GM23338 (cell line): ENCODE results near the gene CAMSAP1. TPM values are rescaled to one million over a fixed set of nuclear protein-coding genes. Genes with fewer than 3 reads are reported as not detected.

Experiments used
- ATAC-seq: fragments of 200-7000 bp; cut with Tn5 transposase; 3 replicates; pipeline ENCODE4 v1.9.1; 2020
- DNase-seq: peaks from one replicate; pipeline ENCODE4 v3.0.0-alpha.2; 2015; ENCODE audit warnings: low spot score
- H2AFZ ChIP-seq: fragments of 200-600 bp; sonication (generic); 2 replicates; pipeline ENCODE4 v1.8.0; 2016; ENCODE audit warnings: antibody characterized with exemption, mild to moderate bottlenecking, moderate library complexity
- H3F3A ChIP-seq: fragments of 200-600 bp; sonication (generic); replicated peaks from 2 replicates; pipeline ENCODE4 v1.8.0; 2017; ENCODE audit warnings: antibody characterized with exemption, mixed run types, low read depth
- H3K27ac ChIP-seq: fragments of 200-600 bp; sonication (generic); 2 replicates; pipeline ENCODE4 v1.6.1; 2016; ENCODE audit warnings: low read depth
- H3K27me3 ChIP-seq: fragments of 200-600 bp; sonication (generic); 2 replicates; pipeline ENCODE4 v1.8.0; 2016; ENCODE audit warnings: mild to moderate bottlenecking, mixed run types, moderate library complexity; ENCODE audit not compliant: insufficient read depth
- H3K36me3 ChIP-seq: fragments of 200-600 bp; sonication (generic); 2 replicates; pipeline ENCODE4 v1.8.0; 2016; ENCODE audit warnings: mild to moderate bottlenecking; ENCODE audit not compliant: insufficient read depth
- H3K4me1 ChIP-seq: fragments of 200-600 bp; sonication (generic); 2 replicates; pipeline ENCODE4 v1.8.0; 2016; ENCODE audit warnings: mild to moderate bottlenecking, moderate library complexity; ENCODE audit not compliant: insufficient read depth
- H3K4me2 ChIP-seq: fragments of 200-600 bp; sonication (generic); 2 replicates; pipeline ENCODE4 v1.7.1; 2017; ENCODE audit warnings: mixed run types
- H3K4me3 ChIP-seq: fragments of 200-600 bp; sonication (generic); 2 replicates; pipeline ENCODE4 v1.6.1; 2016; ENCODE audit warnings: mixed run types
- H3K79me2 ChIP-seq: fragments of 200-600 bp; sonication (generic); replicated peaks from 2 replicates; pipeline ENCODE4 v1.8.0; 2017; ENCODE audit warnings: mild to moderate bottlenecking; ENCODE audit not compliant: insufficient read depth
- H3K9me2 ChIP-seq: fragments of 200-600 bp; sonication (generic); 2 replicates; pipeline ENCODE4 v1.8.0; 2017; ENCODE audit not compliant: insufficient read depth
- H4K20me1 ChIP-seq: fragments of 200-600 bp; sonication (generic); replicated peaks from 2 replicates; pipeline ENCODE4 v1.8.0; 2017; ENCODE audit warnings: mild to moderate bottlenecking; ENCODE audit not compliant: insufficient read depth
- H3K27ac Mint-ChIP-seq: 2 replicates; pipeline ENCODE4 v1.8.0; 2020; ENCODE audit warnings: inconsistent platforms, mild to moderate bottlenecking, moderate library complexity, mixed read lengths
- H3K27me3 Mint-ChIP-seq: 3 replicates; pipeline ENCODE4 v1.8.0; 2022; ENCODE audit warnings: low read depth, mild to moderate bottlenecking, moderate library complexity, mixed read lengths, inconsistent platforms; ENCODE audit not compliant: insufficient read depth, poor library complexity
- H3K36me3 Mint-ChIP-seq: 3 replicates; pipeline ENCODE4 v1.8.0; 2021; ENCODE audit warnings: low read depth, mild to moderate bottlenecking, inconsistent platforms, moderate library complexity, mixed read lengths
- H3K4me1 Mint-ChIP-seq: 3 replicates; pipeline ENCODE4 v1.8.0; 2020; ENCODE audit warnings: mild to moderate bottlenecking, inconsistent platforms, mixed read lengths
- H3K4me3 Mint-ChIP-seq: 3 replicates; pipeline ENCODE4 v1.8.0; 2021; ENCODE audit warnings: moderate library complexity, mild to moderate bottlenecking, inconsistent platforms, mixed read lengths
- H3K9me3 Mint-ChIP-seq: 3 replicates; pipeline ENCODE4 v1.8.0; 2020; ENCODE audit warnings: moderate library complexity, mild to moderate bottlenecking, inconsistent platforms, mixed read lengths
- CREB1 ChIP-seq: fragments of 250-450 bp; sonication (Bioruptor Pico); IDR thresholded peaks from 2 replicates; pipeline ENCODE4 v1.5.0; 2020; ENCODE audit warnings: low read depth, mild to moderate bottlenecking, moderate library complexity
- EZH2 ChIP-seq: fragments of 200-600 bp; sonication (generic); IDR thresholded peaks from one replicate; pipeline ENCODE4 v1.8.0; 2017; ENCODE audit warnings: antibody characterized with exemption, mild to moderate bottlenecking, low read depth; ENCODE audit not compliant: unreplicated experiment
- EZH2phosphoT487 ChIP-seq: fragments of 200-600 bp; sonication (generic); IDR thresholded peaks from one replicate; pipeline ENCODE4 v1.8.1; 2018; ENCODE audit warnings: antibody characterized with exemption; ENCODE audit not compliant: unreplicated experiment
- JUNB ChIP-seq: IDR thresholded peaks from one replicate; pipeline ENCODE4 v1.6.1; 2016; ENCODE audit warnings: antibody characterized with exemption; ENCODE audit not compliant: unreplicated experiment
- NANOG ChIP-seq: IDR thresholded peaks from 2 replicates; pipeline ENCODE4 v1.6.1; 2016; ENCODE audit warnings: antibody characterized with exemption, borderline replicate concordance
- POLR2AphosphoS5 ChIP-seq: IDR thresholded peaks from 2 replicates; pipeline ENCODE4 v1.6.1; 2016; ENCODE audit warnings: antibody characterized with exemption, low read depth
- STAT1 ChIP-seq: IDR thresholded peaks from one replicate; pipeline ENCODE4 v1.6.1; 2016; ENCODE audit warnings: antibody characterized with exemption; ENCODE audit not compliant: unreplicated experiment
- ZNF114 ChIP-seq: fragments of 250-450 bp; sonication (Bioruptor Pico); IDR thresholded peaks from 2 replicates; pipeline ENCODE4 v1.5.0; 2020; ENCODE audit warnings: mild to moderate bottlenecking, moderate library complexity
- ZNF331 ChIP-seq: fragments of 250-450 bp; sonication (Bioruptor Pico); IDR thresholded peaks from 2 replicates; pipeline ENCODE4 v1.5.0; 2020; ENCODE audit warnings: low read depth, mild to moderate bottlenecking, moderate library complexity
- polyA plus RNA-seq: library from polyadenylated mRNA; unstranded; fragments of >200 nt; fragmentation: Nextera tagmentation; extraction: Ambion mirVana; gene quantifications from 2 replicates; pipeline ENCODE4 v1.2.1, GENCODE V29; 2016
- total RNA-seq: library from RNA; depleted of rRNA; stranded (reverse); fragments of >200 nt; shearing (Covaris generic); gene quantifications from 2 replicates; pipeline ENCODE4 v1.2.3, GENCODE V29; 2014
- TF ChIP-seq, protein P1 (sequence below): IDR thresholded peaks from one replicate; pipeline ENCODE4 v1.6.1; 2018; ENCODE audit warnings: antibody characterized with exemption; ENCODE audit not compliant: unreplicated experiment
- TF ChIP-seq, protein P2 (sequence below), 2 experiments: fragments of 200-600 bp in 1 of 2; sonication (generic) in 1 of 2; conservative IDR thresholded peaks; 2 replicates each; pipeline versions ENCODE4 v1.5.1 to v1.6.1; 2016 to 2017; ENCODE audit warnings: antibody characterized with exemption in 2 of 2, low read depth in 2 of 2, mild to moderate bottlenecking in 2 of 2, moderate library complexity in 1 of 2
- TF ChIP-seq, protein P3 (sequence below): IDR thresholded peaks from 2 replicates; pipeline ENCODE4 v1.6.1; 2016; ENCODE audit warnings: antibody characterized with exemption
- TF ChIP-seq, protein P4 (sequence below): fragments of 250-450 bp; sonication (Bioruptor Pico); IDR thresholded peaks from 2 replicates; pipeline ENCODE4 v1.5.0; 2020; ENCODE audit warnings: mild to moderate bottlenecking, moderate library complexity

Gene CAMSAP1
- total and polyA plus RNA-seq, 2 experiments from 2014 or later: 6.9 to 75.4 TPM

DNA sequence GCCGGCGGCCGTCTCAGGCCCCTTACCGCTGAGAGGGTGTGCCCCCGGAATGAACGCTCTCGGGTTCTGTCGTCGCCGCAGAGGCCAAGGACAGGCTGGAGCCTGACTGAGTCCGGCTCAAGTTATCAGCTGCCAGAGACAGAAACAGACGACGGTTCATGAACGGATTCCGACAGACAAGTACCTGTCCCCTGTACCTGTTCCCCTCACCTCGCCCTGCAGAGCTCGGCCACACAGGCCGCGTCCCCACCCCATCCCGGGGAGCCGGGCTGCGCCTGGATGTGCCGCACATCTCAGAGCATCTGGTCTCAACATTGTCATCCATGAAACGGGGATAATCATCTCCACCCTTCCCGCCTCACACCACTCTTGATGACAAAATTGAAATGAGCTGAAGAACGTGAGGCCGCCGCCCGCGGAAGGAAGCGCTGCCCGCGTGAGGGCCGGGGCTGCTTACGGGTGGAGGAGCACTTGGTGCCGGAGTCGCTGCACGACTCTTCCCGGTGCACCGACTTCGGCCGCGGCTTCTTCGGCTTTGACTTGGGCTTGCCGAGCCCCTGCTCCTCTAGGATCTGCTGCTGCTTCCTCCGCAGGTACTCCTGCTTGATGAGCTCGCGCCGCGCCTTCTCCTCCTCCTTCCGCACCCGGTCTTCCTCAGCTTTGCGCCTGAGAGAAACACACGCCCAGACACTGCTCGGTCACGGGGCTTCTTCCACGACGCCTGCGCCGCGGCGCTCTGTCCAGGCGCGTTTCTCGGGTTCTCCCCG lies 89.2 kb downstream of the CAMSAP1 start:
- no peak overlapping the region; the same call in 1 of the 2 replicates for H3K27ac ChIP-seq

More for the DNA sequence above, 89.2 kb downstream of the CAMSAP1 start:
- peaks cover 8% of the 10 kb centered on the region for H4K20me1 ChIP-seq
- Mint-ChIP-seq H3K9me3 (no peaks in the 10 kb centered on the region), H3K4me1 (peaks cover 3% of the 10 kb centered on the region; the same call in 1 of the 3 replicates), H3K4me3 (no peak overlapping the region), H3K36me3 (peaks cover 89% of the 10 kb centered on the region), H3K27me3 (peaks cover 4% of the 10 kb centered on the region), H3K27ac (no peak overlapping the region)
- H3K4me3 ChIP-seq: no peak overlapping the region
- ATAC-seq (no peak), DNase-seq (no peak)
- peaks cover 10% of the 10 kb centered on the region; the same call in 1 of the 2 replicates for H3K36me3 ChIP-seq
- no peaks in the 10 kb centered on the region for H3K27me3 ChIP-seq
- no peaks in the 10 kb centered on the region for H3F3A ChIP-seq
- H3K9me2 ChIP-seq: no peaks in the 10 kb centered on the region
- no peaks in the 10 kb centered on the region for H3K4me1 ChIP-seq
- H2AFZ ChIP-seq: no peak overlapping the region
- TF ChIP-seq STAT1 (no peak), POLR2AphosphoS5 (no peak), ZNF114 (no peak), EZH2 (no peak), EZH2phosphoT487 (no peak), JUNB (no peak), ZNF331 (no peak), CREB1 (no peak), NANOG (no peak)
- TF ChIP-seq, protein P1, sequence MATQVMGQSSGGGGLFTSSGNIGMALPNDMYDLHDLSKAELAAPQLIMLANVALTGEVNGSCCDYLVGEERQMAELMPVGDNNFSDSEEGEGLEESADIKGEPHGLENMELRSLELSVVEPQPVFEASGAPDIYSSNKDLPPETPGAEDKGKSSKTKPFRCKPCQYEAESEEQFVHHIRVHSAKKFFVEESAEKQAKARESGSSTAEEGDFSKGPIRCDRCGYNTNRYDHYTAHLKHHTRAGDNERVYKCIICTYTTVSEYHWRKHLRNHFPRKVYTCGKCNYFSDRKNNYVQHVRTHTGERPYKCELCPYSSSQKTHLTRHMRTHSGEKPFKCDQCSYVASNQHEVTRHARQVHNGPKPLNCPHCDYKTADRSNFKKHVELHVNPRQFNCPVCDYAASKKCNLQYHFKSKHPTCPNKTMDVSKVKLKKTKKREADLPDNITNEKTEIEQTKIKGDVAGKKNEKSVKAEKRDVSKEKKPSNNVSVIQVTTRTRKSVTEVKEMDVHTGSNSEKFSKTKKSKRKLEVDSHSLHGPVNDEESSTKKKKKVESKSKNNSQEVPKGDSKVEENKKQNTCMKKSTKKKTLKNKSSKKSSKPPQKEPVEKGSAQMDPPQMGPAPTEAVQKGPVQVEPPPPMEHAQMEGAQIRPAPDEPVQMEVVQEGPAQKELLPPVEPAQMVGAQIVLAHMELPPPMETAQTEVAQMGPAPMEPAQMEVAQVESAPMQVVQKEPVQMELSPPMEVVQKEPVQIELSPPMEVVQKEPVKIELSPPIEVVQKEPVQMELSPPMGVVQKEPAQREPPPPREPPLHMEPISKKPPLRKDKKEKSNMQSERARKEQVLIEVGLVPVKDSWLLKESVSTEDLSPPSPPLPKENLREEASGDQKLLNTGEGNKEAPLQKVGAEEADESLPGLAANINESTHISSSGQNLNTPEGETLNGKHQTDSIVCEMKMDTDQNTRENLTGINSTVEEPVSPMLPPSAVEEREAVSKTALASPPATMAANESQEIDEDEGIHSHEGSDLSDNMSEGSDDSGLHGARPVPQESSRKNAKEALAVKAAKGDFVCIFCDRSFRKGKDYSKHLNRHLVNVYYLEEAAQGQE: no peak
- TF ChIP-seq, protein P2, sequence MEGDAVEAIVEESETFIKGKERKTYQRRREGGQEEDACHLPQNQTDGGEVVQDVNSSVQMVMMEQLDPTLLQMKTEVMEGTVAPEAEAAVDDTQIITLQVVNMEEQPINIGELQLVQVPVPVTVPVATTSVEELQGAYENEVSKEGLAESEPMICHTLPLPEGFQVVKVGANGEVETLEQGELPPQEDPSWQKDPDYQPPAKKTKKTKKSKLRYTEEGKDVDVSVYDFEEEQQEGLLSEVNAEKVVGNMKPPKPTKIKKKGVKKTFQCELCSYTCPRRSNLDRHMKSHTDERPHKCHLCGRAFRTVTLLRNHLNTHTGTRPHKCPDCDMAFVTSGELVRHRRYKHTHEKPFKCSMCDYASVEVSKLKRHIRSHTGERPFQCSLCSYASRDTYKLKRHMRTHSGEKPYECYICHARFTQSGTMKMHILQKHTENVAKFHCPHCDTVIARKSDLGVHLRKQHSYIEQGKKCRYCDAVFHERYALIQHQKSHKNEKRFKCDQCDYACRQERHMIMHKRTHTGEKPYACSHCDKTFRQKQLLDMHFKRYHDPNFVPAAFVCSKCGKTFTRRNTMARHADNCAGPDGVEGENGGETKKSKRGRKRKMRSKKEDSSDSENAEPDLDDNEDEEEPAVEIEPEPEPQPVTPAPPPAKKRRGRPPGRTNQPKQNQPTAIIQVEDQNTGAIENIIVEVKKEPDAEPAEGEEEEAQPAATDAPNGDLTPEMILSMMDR (conservative IDR thresholded peaks at IDR 0.05; ENCODE audit: low read depth in 2 of 2): no peak
- TF ChIP-seq, protein P3, sequence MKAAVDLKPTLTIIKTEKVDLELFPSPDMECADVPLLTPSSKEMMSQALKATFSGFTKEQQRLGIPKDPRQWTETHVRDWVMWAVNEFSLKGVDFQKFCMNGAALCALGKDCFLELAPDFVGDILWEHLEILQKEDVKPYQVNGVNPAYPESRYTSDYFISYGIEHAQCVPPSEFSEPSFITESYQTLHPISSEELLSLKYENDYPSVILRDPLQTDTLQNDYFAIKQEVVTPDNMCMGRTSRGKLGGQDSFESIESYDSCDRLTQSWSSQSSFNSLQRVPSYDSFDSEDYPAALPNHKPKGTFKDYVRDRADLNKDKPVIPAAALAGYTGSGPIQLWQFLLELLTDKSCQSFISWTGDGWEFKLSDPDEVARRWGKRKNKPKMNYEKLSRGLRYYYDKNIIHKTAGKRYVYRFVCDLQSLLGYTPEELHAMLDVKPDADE: no peak
- TF ChIP-seq, protein P4, sequence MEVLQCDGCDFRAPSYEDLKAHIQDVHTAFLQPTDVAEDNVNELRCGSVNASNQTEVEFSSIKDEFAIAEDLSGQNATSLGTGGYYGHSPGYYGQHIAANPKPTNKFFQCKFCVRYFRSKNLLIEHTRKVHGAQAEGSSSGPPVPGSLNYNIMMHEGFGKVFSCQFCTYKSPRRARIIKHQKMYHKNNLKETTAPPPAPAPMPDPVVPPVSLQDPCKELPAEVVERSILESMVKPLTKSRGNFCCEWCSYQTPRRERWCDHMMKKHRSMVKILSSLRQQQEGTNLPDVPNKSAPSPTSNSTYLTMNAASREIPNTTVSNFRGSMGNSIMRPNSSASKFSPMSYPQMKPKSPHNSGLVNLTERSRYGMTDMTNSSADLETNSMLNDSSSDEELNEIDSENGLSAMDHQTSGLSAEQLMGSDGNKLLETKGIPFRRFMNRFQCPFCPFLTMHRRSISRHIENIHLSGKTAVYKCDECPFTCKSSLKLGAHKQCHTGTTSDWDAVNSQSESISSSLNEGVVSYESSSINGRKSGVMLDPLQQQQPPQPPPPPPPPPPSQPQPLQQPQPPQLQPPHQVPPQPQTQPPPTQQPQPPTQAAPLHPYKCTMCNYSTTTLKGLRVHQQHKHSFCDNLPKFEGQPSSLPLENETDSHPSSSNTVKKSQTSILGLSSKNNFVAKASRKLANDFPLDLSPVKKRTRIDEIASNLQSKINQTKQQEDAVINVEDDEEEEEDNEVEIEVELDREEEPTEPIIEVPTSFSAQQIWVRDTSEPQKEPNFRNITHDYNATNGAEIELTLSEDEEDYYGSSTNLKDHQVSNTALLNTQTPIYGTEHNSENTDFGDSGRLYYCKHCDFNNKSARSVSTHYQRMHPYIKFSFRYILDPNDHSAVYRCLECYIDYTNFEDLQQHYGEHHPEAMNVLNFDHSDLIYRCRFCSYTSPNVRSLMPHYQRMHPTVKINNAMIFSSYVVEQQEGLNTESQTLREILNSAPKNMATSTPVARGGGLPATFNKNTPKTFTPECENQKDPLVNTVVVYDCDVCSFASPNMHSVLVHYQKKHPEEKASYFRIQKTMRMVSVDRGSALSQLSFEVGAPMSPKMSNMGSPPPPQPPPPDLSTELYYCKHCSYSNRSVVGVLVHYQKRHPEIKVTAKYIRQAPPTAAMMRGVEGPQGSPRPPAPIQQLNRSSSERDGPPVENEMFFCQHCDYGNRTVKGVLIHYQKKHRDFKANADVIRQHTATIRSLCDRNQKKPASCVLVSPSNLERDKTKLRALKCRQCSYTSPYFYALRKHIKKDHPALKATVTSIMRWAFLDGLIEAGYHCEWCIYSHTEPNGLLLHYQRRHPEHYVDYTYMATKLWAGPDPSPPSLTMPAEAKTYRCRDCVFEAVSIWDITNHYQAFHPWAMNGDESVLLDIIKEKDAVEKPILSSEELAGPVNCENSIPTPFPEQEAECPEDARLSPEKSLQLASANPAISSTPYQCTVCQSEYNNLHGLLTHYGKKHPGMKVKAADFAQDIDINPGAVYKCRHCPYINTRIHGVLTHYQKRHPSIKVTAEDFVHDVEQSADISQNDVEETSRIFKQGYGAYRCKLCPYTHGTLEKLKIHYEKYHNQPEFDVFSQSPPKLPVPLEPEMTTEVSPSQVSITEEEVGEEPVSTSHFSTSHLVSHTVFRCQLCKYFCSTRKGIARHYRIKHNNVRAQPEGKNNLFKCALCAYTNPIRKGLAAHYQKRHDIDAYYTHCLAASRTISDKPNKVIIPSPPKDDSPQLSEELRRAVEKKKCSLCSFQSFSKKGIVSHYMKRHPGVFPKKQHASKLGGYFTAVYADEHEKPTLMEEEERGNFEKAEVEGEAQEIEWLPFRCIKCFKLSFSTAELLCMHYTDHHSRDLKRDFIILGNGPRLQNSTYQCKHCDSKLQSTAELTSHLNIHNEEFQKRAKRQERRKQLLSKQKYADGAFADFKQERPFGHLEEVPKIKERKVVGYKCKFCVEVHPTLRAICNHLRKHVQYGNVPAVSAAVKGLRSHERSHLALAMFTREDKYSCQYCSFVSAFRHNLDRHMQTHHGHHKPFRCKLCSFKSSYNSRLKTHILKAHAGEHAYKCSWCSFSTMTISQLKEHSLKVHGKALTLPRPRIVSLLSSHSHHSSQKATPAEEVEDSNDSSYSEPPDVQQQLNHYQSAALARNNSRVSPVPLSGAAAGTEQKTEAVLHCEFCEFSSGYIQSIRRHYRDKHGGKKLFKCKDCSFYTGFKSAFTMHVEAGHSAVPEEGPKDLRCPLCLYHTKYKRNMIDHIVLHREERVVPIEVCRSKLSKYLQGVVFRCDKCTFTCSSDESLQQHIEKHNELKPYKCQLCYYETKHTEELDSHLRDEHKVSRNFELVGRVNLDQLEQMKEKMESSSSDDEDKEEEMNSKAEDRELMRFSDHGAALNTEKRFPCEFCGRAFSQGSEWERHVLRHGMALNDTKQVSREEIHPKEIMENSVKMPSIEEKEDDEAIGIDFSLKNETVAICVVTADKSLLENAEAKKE (CRISPR knock-in tag): no peak
- no peak overlapping the region for H3K4me2 ChIP-seq
- no peaks in the 10 kb centered on the region for H3K79me2 ChIP-seq
